HepG2 (cell line): Measurements from ENCODE around the gene IQGAP3. TPM values are rescaled to one million over a fixed set of nuclear protein-coding genes. Genes with fewer than 3 reads are reported as not detected.

ENCODE experiments used
- ATAC-seq: fragments of 200-7000 bp; cut with Tn5 transposase; 3 replicates; pipeline ENCODE4 v1.9.1; 2020; ENCODE audit warnings: mild to moderate bottlenecking, moderate library complexity
- BruUV-seq: library from RNA; stranded (reverse); fragments of 400-500 nt; replicated peaks from 2 replicates; lab custom pipeline; 2021; lab: Mats Ljungman, UMichigan
- CTCF ChIA-PET: fragments of 300-600 bp; formaldehyde crosslinking; extraction: SDS; loops from one replicate; lab custom pipeline; 2021; ENCODE audit warnings: low total read pairs, inconsistent platforms, low intra/inter-chr PET ratio; lab: Yijun Ruan, JAX
- POLR2A ChIA-PET: fragments of 350-600 bp; sonication (Branson Sonifier 250); formaldehyde crosslinking; loops from one replicate; lab custom pipeline; 2020; ENCODE audit warnings: antibody characterized with exemption, inconsistent platforms; lab: Yijun Ruan, JAX
- DNase-seq: peaks from one replicate; pipeline ENCODE4 v3.0.0-alpha.2; 2015; ENCODE audit warnings: low spot score
- FAIRE-seq: peaks from 3 replicates; lab custom pipeline; 2011; peaks lifted over from hg19 to GRCh38; lab: Jason Lieb, UNC
- H2AFZ ChIP-seq: one replicate; pipeline ENCODE4 v1.6.1; 2011; ENCODE audit warnings: low read length, inconsistent platforms
- H3K27ac ChIP-seq: fragments of 300-600 bp; 3 replicates; pipeline ENCODE4 v1.8.0; 2011; ENCODE audit warnings: mixed run types, mild to moderate bottlenecking, mixed read lengths, low read length, inconsistent platforms; ENCODE audit not compliant: insufficient read depth; ENCODE audit errors: extremely low read length
- H3K27me3 ChIP-seq, 2 experiments: fragments of 200-600 bp in 1 of 2; 2 replicates in 1 of 2; 3 replicates in 1 of 2; pipeline versions ENCODE4 v1.6.0 to v1.8.0; 2011; ENCODE audit warnings: low read length in 2 of 2, mild to moderate bottlenecking in 2 of 2, moderate library complexity in 2 of 2, inconsistent platforms in 1 of 2; ENCODE audit not compliant: insufficient read depth in 2 of 2, control insufficient read depth in 1 of 2
- H3K36me3 ChIP-seq, 2 experiments: fragments of 200-600 bp in 1 of 2; replicated peaks in 1 of 2; 2 replicates in 1 of 2; 3 replicates in 1 of 2; pipeline versions ENCODE4 v1.5.1 to v1.8.0; 2011; ENCODE audit warnings: low read length in 2 of 2, inconsistent platforms in 1 of 2; ENCODE audit not compliant: insufficient read depth in 2 of 2, control insufficient read depth in 1 of 2
- H3K4me1 ChIP-seq: 2 replicates; pipeline ENCODE4 v1.5.1; 2012; ENCODE audit warnings: low read length, inconsistent platforms; ENCODE audit not compliant: insufficient read depth
- H3K4me2 ChIP-seq: 2 replicates; pipeline ENCODE4 v1.6.0; 2011; ENCODE audit warnings: low read depth, low read length, inconsistent platforms
- H3K4me3 ChIP-seq, 3 experiments: fragments of 200-600 bp in 1 of 3; sonication (generic), shearing (Covaris generic) in 1 of 3; replicated peaks in 1 of 3; 2 replicates each; pipeline ENCODE4 v1.5.1; 2011 to 2016; ENCODE audit warnings: low read length in 3 of 3, inconsistent platforms in 2 of 3, low read depth in 2 of 3, mild to moderate bottlenecking in 2 of 3, control low read depth in 1 of 3, mixed read lengths in 1 of 3; ENCODE audit not compliant: insufficient read depth in 1 of 3
- H3K79me2 ChIP-seq: one replicate; pipeline ENCODE4 v1.6.1; 2011; ENCODE audit warnings: low read length, inconsistent platforms; ENCODE audit not compliant: insufficient read depth
- H3K9ac ChIP-seq: 2 replicates; pipeline ENCODE4 v1.6.0; 2011; ENCODE audit warnings: mild to moderate bottlenecking, low read depth, low read length, inconsistent platforms; ENCODE audit not compliant: insufficient read depth
- H3K9me3 ChIP-seq: 2 replicates; pipeline ENCODE4 v1.5.1; 2012; ENCODE audit warnings: mild to moderate bottlenecking, low read length
- H4K20me1 ChIP-seq: 2 replicates; pipeline ENCODE4 v1.6.0; 2011; ENCODE audit warnings: inconsistent platforms, mild to moderate bottlenecking, low read length, moderate library complexity; ENCODE audit not compliant: insufficient read depth
- AKNA ChIP-seq: sonication (generic); formaldehyde crosslinking; IDR thresholded peaks from 2 replicates; pipeline ENCODE4 v1.4.0; 2020; ENCODE audit warnings: missing genetic modification reagents, borderline replicate concordance
- CBFB ChIP-seq: sonication (generic); formaldehyde crosslinking; IDR thresholded peaks from 2 replicates; pipeline ENCODE4 v1.4.0; 2020; ENCODE audit warnings: missing genetic modification reagents
- EHMT2 ChIP-seq: fragments of 200-600 bp; sonication (generic); IDR thresholded peaks from 2 replicates; pipeline ENCODE4 v1.7.0; 2017; ENCODE audit warnings: antibody characterized with exemption, low read depth, low read length, borderline replicate concordance
- GABPB1 ChIP-seq: IDR thresholded peaks from 2 replicates; pipeline ENCODE4 v1.6.1; 2016; ENCODE audit warnings: mild to moderate bottlenecking, missing genetic modification reagents, moderate library complexity, missing compliant biosample characterization
- JUN ChIP-seq: sonication (generic); formaldehyde crosslinking; IDR thresholded peaks from 2 replicates; pipeline ENCODE4 v1.4.0; 2020; ENCODE audit warnings: mild to moderate bottlenecking, missing genetic modification reagents
- PRPF4 ChIP-seq: fragments of 200-400 bp; formaldehyde crosslinking; IDR thresholded peaks from 2 replicates; pipeline ENCODE4 v1.6.1; 2016; ENCODE audit warnings: low read length, low read depth; ENCODE audit not compliant: poor library complexity, severe bottlenecking
- SIN3A ChIP-seq: IDR thresholded peaks from 2 replicates; pipeline ENCODE4 v1.6.1; 2011; ENCODE audit warnings: low read depth, mild to moderate bottlenecking, control low read depth, low read length, borderline replicate concordance
- TIGD3 ChIP-seq: sonication (generic); formaldehyde crosslinking; IDR thresholded peaks from 2 replicates; pipeline ENCODE4 v1.5.1; 2020; ENCODE audit warnings: mild to moderate bottlenecking, missing genetic modification reagents, borderline replicate concordance
- ZBTB33 ChIP-seq: sonication (generic); formaldehyde crosslinking; IDR thresholded peaks from 2 replicates; pipeline ENCODE4 v1.4.0; 2020; ENCODE audit warnings: missing genetic modification reagents
- ZBTB38 ChIP-seq: sonication (generic); formaldehyde crosslinking; IDR thresholded peaks from 2 replicates; pipeline ENCODE4 v1.5.1; 2020; ENCODE audit warnings: mild to moderate bottlenecking, missing genetic modification reagents
- ZNF546 ChIP-seq: sonication (generic); formaldehyde crosslinking; conservative IDR thresholded peaks from 2 replicates; pipeline ENCODE4 v1.8.1; 2023; ENCODE audit warnings: mild to moderate bottlenecking, missing genetic modification reagents
- WGBS: methylation state at CpG from one replicate; pipeline ENCODE4 v1.1.6; 2017; ENCODE audit warnings: low lambda C conversion rate; 5-methylcytosine and 5-hydroxymethylcytosine counted together
- in situ Hi-C: cut with HindIII; loops from 2 replicates; pipeline ENCODE4 v1.10.0; 2017; ENCODE audit warnings: low pct_unique_long_range_greater_than_20kb; ENCODE audit not compliant: extremely low pct_ligation_motif_present
- intact Hi-C: fragments of 100-400 bp; cut with micrococcal nuclease; formaldehyde crosslinking; loops from one replicate; pipeline ENCODE4 v1.10.0; 2022; ENCODE audit not compliant: unreplicated experiment
- polyA plus RNA-seq, 8 experiments: library from polyadenylated mRNA; depleted of rRNA in 3 of 8; stranded (reverse) in 7 of 8; unstranded in 1 of 8; fragments of >200 nt; fragmentation: Illumina TruSeq in 4 of 8; extraction: Trizol in 4 of 8; gene quantifications; 2 replicates each; pipeline versions ENCODE4 v1.2.1 to v1.2.3, GENCODE V29; 2011 to 2016; ENCODE audit warnings: low read depth in 4 of 8, missing spikeins in 1 of 8, mixed read lengths in 1 of 8; ENCODE audit not compliant: insufficient read depth in 1 of 8
- total RNA-seq, 5 experiments: library from RNA; depleted of rRNA; stranded (reverse); fragments of >200 nt; fragmentation: Illumina TruSeq; extraction: Trizol; gene quantifications; 2 replicates each; pipeline ENCODE4 v1.2.3, GENCODE V29; 2016; ENCODE audit warnings: low read depth in 1 of 5
- TF ChIP-seq, protein P1 (sequence below): sonication (generic); formaldehyde crosslinking; IDR thresholded peaks from 2 replicates; pipeline ENCODE4 v1.5.0; 2020; ENCODE audit warnings: mild to moderate bottlenecking, missing genetic modification reagents, borderline replicate concordance

The IQGAP3 gene
- total and polyA plus RNA-seq, 2 of the 13 experiments (the other 11 are each of a cell fraction or from before 2014, with no cell fraction given), result 13.5 to 14.1 TPM

DNA sequence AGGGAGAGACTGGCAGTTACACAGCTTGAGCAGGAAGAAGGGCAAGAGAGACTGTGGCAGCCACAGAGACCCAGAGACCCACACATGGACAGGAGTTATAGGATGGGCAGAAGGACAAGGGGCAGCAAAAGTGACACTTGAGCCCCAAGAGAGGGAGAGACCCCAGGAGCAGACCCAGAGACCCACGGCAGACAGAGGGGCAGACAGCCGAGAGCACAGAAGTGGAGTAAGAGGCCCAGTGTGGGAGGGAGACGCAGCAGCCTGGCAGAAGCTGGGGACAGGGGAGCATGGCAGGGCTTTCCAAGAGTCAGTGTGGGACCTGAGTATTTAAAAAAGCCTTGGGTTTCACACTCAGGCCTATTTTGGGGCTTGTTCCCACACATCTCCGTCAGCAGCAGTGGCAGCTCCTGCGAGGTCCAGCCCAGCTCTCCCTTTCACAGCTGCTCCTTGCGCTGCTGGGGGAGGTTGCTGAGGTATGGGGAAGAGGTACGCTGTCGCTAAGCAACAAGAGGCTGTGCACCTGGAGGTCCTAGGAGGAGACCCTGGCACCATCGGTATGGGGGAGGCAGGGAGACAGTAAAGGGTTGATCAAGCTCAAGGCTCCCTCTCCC is 62.8 kb downstream of the IQGAP3 start:
- Histone ChIP-seq H3K79me2 (no peaks in the 10 kb centered on the region), H2AFZ (no peak overlapping the region), H3K27me3 (peaks cover 4 to 45% of the 10 kb centered on the region in 2 experiments; a peak in 4 of 5 replicates), H3K36me3 (no peaks in the 10 kb centered on the region), H3K9ac (no peak overlapping the region), H3K9me3 (no peaks in the 10 kb centered on the region), H3K4me2 (no peak overlapping the region), H4K20me1 (no peaks in the 10 kb centered on the region), H3K4me1 (peaks cover 16% of the 10 kb centered on the region), H3K4me3 (no peak overlapping the region), H3K27ac (no peak overlapping the region)
- POLR2A ChIA-PET, result interaction anchor here (0.6 to 0.7 kb wide), 2 partner anchors 9 to 242 kb away, joined by 4 read pairs; partner anchors contain the start of gene MEF2D
- WGBS, result 38% methylated on average over 3 of the region's 9 CpGs
- FAIRE-seq (no peak), DNase-seq (no peak), ATAC-seq (no peak)
- intact Hi-C loops, result no loop called here
- in situ Hi-C loops, result no loop called here
- no TSS peak for BruUV-seq
- CTCF ChIA-PET, result no interaction called here
- no peak for TF ChIP-seq CBFB (CRISPR knock-in tag)
- TF ChIP-seq ZBTB38, result no peak
- TF ChIP-seq ZBTB33 (CRISPR knock-in tag), result no peak
- TF ChIP-seq TIGD3, result no peak
- no peak for TF ChIP-seq EHMT2
- TF ChIP-seq ZNF546, result no peak
- no peak for TF ChIP-seq SIN3A
- TF ChIP-seq JUN, result no peak
- TF ChIP-seq GABPB1 (CRISPR knock-in tag), result no peak
- no peak for TF ChIP-seq AKNA (CRISPR knock-in tag)
- TF ChIP-seq, protein P1, sequence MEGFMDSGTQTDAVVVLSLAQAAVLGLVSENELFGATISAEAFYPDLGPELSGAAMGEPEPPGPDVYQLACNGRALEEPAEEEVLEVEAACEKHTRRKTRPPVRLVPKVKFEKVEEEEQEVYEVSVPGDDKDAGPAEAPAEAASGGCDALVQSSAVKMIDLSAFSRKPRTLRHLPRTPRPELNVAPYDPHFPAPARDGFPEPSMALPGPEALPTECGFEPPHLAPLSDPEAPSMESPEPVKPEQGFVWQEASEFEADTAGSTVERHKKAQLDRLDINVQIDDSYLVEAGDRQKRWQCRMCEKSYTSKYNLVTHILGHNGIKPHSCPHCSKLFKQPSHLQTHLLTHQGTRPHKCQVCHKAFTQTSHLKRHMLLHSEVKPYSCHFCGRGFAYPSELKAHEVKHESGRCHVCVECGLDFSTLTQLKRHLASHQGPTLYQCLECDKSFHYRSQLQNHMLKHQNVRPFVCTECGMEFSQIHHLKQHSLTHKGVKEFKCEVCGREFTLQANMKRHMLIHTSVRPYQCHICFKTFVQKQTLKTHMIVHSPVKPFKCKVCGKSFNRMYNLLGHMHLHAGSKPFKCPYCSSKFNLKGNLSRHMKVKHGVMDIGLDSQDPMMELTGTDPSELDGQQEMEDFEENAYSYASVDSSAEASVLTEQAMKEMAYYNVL (CRISPR knock-in tag), result no peak
- no peak for TF ChIP-seq PRPF4
